GM21360 (cell line): ENCODE data around the gene POU2F3.

ENCODE experiments used
- ATAC-seq: cut with Tn5 transposase; IDR thresholded peaks from one replicate; pipeline ENCODE4 v1.9.1; 2021; ENCODE audit warnings: mild to moderate bottlenecking, moderate library complexity; ENCODE audit not compliant: unreplicated experiment

POU2F3 gene

DNA sequence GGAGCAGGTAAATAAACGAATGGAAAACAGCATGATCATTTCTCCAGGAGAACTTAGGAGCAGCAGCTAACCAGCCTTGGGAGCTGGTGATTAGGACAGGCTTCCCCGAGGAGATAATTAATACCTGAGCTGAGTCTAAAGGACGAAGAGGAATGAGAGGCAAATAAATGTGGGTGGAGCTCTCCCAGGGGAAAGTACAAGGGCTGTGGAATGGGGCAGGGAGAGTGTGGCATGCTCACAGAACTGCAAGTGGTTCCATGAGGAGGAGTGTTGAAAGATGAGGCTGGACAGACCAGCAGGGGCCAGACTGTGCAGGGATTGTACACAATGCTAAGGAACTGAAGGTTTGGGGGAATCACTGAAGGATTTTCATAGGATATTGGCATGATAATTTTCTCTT lies 70.9 kb downstream of the POU2F3 start:
- no peak for ATAC-seq

DNA sequence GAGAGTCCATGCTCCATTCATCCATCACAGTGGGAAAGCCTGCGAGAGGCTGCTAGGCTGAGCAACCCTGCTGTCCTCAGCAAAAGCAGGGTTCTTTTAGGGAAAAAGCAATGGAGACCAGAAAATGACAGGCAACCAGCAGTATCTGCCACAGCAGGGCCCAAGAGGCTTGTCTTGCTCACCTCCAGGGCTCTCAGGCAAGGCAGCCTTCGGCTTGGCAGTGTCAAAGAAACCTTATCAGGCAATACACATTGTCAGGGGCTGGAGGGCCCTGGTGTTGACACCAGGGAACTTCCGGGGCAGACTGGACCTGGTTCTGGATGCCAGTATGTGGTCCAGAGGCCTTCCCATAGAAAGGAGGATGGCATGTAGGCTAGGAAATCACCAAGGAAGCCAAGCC lies 74.9 kb downstream of the POU2F3 start:
- ATAC-seq: no peak

GRCh38 chr11:120316880-120317688 lies 77.1 kb downstream of the POU2F3 start:
- no peak for ATAC-seq

GRCh38 chr11:120317689-120318480 lies 77.9 kb downstream of the POU2F3 start:
- no peak for ATAC-seq

- no peak for ATAC-seq
Measured at GRCh38 chr11:120318906-120319305, 79.0 kb downstream of the POU2F3 start.

GRCh38 chr11:120324932-120325810 lies 85.2 kb downstream of the POU2F3 start, which contains the start of gene TLCD5:
TLCD5 (plus strand) TSS chr11:120325299; CDS start chr11:120327442, 2,143 bp downstream.
- peak; percentile 73 for ATAC-seq

DNA sequence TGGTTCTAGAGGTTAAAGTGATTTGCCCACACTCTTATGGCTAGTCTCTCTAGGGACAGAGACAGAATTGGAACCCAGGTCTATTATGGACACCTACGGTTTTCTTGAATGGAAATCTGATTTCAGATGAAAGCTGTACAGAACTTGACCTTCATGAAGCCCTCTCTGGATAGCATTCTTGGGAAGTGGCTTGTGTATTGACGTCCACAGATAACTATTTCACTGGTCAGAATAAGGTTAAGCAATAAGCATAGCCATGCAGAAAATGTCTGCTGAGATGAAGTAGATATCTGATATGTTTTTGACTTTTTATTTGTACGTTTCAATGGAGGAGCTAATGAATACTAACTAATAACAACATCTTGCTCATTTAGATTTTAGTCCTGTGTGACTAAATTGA lies 86.3 kb downstream of the POU2F3 start:
- no peak for ATAC-seq

DNA sequence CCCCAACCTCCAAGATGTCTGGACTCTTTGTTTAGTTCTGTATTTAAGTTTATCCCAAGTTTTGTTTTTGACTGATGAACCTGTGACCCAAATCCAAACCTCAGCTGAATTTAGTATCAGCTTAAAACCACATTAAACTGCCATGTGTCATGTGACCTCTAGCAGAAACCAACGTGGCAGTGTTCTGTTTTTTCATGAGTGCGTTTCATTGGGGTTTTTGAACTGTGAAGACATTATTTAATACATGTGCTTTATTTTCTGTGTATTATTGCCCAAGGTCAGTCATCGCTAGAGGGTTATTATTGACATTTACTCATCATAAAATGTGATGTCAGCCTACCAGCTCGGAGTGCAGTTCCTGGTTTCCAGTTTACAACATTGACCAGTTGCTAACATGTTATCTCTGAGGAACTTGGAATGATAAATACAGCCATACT lies 86.9 kb downstream of the POU2F3 start:
- ATAC-seq: no peak

DNA sequence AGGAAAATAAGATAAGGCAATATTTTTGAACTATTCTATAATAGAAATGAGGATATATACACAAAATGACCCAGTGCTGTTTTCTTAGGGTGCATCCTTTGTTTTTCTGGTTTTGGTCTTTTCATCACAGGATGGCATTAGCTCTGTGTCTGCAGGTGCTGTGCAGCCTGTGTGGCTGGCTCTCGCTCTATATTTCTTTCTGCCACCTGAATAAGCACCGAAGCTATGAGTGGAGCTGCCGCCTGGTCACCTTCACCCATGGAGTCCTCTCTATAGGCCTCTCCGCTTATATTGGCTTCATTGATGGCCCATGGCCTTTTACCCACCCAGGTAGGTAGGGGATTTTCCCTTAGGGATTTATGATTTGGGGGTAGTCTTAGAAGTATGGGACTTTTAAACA lies 87.4 kb downstream of the POU2F3 start:
- ATAC-seq: no peak

DNA sequence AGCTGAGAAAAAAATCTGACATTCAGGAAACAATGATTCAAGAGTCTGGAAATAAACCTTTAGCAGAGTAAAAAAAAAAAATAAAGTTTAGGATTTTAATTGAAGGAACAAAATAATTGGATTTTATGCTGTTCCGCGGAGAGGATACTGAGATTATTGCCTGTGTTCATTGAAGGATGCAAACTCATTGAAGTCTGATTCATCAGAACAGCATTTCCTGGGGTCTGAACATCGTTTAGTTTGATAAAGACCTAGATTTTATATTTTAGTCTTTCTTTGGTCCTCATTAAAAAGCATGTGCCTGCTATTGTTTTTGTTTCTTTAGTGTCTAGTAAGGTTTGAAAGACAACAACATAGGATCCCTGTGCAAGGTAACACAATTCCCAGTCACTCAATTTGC lies 89.6 kb downstream of the POU2F3 start:
- ATAC-seq: no peak

- no peak for ATAC-seq
Measured at GRCh38 chr11:120330045-120330444, 90.1 kb downstream of the POU2F3 start.

DNA sequence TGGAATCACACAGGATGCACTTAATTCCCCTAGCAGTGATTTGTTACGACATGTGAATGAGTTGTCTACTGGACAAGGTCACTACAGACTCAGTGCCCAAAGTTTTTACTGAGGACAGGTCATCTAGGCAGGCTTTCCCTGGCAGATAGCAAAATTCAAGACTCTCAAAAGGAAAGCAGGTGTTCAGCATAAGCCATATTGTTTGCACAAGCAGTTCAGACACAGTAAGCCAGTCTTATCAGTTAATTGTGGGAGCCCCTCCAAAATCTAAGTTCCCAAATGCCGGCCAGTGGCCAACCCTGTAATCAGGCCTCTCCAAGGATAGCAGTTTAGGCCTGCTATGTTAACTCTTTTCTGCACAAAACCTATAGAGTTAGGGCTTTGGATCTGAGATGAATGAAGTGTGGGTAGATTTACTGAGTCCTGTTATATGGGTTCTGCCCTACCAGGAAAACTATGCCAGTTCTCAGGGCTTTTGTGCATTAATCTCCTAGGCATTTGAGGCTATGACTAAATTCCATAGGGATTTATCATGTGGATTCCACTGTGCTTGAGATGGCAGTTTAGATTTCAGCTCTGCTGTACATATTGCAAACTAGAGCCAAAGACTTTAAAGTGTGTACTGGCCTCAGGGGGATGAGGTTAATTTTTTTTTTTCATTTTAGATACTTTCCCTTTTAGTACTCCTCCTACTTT lies 91.5 kb downstream of the POU2F3 start:
- ATAC-seq: no peak

DNA sequence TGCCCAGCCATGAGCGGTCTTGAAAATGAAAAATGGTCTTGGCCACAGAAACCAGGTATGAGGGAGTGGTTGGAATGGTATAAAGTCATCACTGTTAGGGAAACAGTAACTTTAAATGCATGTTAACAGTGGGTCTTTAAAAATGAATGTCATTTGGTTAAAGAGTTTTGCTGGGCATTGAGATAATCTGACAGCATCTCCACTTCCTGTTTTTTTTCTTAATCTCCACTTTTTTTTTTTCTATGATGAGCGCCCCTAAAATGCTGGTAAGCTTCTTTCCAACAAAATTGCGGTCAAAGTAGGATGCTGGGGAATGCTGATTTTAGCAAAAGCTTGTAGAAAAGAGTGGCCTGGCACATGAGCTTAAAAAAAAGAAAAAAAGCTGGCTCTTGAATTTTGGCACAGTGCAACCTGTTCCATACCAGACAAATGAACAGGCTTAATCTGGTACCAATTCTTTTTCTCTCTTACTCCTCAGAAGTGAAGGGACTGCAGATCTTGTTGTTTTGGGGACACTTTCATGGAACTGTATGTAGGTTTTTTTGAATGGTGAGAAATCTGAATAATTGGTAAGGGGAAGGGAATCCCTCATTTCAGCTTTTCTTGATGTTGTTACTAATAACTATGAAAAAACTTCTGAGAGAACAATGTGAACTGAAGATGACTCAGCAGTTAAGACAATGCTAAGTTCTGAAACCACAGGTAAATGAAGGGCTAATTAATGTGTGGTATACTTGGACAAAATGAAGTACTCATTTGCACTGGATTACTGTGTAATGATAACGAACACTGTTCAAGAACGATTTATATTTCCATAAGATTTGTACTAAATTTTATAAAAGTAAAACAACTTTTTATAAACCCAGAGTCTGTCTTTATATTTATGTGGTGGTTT lies 93.1 kb downstream of the POU2F3 start:
- ATAC-seq: no peak

DNA sequence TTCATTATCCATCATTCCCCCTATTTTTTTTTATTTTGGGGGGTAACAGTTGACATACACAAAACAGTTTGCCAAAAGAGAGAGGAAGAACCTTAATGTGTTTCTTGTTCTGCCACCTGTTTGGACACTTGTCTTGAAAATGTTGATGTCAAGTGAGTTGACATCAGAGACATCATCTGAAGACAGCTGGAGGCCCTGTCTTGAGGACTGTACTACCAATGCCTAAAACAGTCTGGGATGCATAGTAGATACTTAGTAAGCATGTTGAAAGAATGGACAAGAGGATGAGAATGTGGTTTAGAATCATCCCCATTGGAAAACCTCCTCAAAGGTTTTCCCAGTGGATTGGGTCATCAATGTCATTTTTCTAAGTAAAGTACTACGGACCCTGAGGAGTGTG lies 93.9 kb downstream of the POU2F3 start:
- no peak for ATAC-seq

DNA sequence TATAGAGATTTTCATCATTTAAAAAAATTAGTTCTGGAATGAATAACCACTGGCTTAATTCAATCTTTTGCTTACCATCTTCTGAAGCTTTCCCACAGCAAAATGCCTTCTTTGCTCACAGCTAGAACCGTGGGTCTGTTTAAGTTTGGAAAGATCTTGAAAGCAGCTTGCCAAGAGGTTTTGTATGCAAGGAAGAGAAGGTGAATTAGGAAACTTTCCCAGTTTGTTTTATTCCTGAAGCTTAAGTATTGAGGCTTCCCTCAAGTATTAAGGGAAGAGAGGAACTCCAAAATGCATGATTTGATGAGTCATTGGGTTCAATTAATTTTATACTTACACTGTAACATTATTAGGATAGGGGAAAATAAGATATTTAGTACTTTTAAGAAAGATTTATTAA lies 94.4 kb downstream of the POU2F3 start:
- no peak for ATAC-seq

DNA sequence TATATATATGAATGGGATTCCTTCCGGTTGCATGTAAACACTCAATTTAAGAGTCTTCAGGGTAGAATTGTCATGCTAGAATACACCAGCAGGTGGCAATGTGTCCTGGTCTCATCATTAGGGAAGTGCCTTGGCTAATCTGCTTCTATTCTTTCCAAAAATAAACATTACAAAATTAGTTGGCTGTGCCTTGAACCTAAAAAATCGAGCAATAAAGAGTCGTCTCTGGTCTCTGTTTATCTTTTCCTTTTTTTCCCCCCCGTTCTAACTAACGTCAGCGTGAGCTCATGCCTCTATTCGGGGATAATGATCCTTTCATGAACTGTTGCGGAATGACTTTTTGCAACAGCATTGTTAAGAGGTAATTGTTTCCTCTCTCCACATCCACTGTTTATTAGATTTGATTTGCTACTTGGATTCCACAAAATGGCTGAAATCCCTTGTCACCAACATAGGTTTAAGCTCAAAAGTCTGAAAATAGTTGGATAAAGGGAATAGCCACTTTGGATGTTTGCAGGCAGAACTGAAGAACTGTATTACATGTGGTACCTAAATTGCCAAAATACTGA lies 95.0 kb downstream of the POU2F3 start:
- ATAC-seq: no peak

DNA sequence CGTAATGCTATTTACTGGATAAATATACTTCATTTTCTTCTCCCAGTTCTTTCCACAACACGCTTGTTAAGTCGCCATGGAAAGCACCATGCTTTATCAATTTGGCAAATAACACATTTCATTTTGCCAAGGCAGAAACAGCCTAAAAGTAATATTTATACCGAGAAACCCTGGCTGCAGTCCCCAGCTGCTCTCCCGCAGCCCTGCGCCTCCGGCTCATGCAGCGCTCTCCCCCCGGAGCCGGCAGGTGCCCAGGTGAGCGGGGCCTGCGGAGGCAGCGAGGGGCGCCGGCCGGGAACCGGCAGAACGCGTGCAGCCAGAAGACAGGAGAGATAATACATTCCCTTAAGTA lies 95.6 kb downstream of the POU2F3 start:
- peak; percentile 15 for ATAC-seq

DNA sequence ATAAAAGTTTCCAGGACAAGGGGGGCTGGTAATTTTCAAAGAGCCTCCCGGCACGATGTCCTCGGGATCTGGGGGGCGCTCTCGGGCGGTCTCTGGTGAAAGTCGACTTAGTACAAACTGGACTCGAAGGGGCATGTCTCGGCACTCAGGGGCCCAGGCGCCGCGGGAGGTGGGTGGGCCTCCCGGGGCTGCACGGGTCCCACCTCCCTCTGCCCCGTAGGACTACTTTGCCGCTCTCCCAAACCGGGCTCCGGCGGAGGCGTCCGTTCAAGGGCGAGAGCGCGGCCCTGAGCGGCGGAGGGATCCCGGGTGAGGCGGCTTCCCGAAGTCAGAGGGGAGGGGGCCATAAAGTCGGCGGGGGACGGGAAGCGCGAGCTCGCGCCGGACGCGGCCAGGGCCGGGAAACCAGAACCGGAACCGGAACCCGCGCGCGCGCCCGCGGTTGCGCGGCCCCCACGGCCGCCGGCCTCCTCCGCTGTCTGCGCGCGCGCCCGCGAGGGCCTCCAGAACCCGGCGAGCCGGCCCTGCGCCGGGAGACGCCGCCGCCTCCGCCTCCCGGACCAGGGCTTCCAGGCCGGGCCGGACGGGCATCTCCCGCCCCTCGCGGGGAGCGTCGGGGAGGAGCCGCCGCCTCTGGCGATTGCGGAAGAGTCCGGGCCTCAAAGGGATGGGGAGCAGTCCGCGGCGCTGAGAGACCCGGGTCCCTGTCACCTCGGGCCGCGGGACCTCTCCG lies 96.1 kb downstream of the POU2F3 start, which contains the start of gene ARHGEF12:
Gene ARHGEF12, plus strand, starts transcription at position 506 of the 733 bp plus-strand sequence. CDS start 831 bp downstream, outside the sequence.
- ATAC-seq: peak; percentile 55
